BJ (cell line): ENCODE data around the gene CCDC170. TPM values are rescaled to one million over a fixed set of nuclear protein-coding genes. Genes with fewer than 3 reads are reported as not detected.

Source experiments
- CTCF ChIA-PET: fragments of 350-600 bp; formaldehyde crosslinking; extraction: SDS; loops from one replicate; lab custom pipeline; 2021; ENCODE audit warnings: antibody characterized with exemption, inconsistent platforms; lab: Yijun Ruan, JAX
- POLR2A ChIA-PET: fragments of 300-600 bp; sonication (Branson Sonifier 250); formaldehyde crosslinking; extraction: SDS; loops from one replicate; lab custom pipeline; 2021; ENCODE audit warnings: antibody characterized with exemption; lab: Charles Lee
- DNase-seq: peaks from one replicate; pipeline ENCODE4 v3.0.0-alpha.2; 2011; ENCODE audit warnings: low read depth
- H3K27me3 ChIP-seq: 2 replicates; pipeline ENCODE4 v1.6.0; 2011; ENCODE audit warnings: low read length; ENCODE audit not compliant: control insufficient read depth, insufficient read depth
- H3K36me3 ChIP-seq: 2 replicates; pipeline ENCODE4 v1.5.1; 2011; ENCODE audit warnings: low read length; ENCODE audit not compliant: control insufficient read depth, insufficient read depth
- H3K4me3 ChIP-seq: 2 replicates; pipeline ENCODE4 v1.5.1; 2011; ENCODE audit warnings: low read depth, mild to moderate bottlenecking, control low read depth, low read length
- CTCF ChIP-seq: IDR thresholded peaks from 2 replicates; pipeline ENCODE4 v1.5.1; 2011; ENCODE audit warnings: low read depth, mild to moderate bottlenecking, control low read depth, inconsistent platforms, low read length, moderate library complexity; ENCODE audit not compliant: insufficient read depth
- polyA plus RNA-seq: library from polyadenylated mRNA; depleted of rRNA; stranded (reverse); fragments of >200 nt; gene quantifications from 2 replicates; pipeline ENCODE4 v1.2.3, GENCODE V29; 2011

CCDC170 gene
- polyA plus RNA-seq, 1 experiment, result 0.11 TPM

GRCh38 chr6:151629791-151630190 is 136.0 kb downstream of the CCDC170 start:
- TF ChIP-seq CTCF, result no peak
- no peak overlapping the region for H3K4me3 ChIP-seq
- no peak for DNase-seq
- ChIA-PET CTCF (no interaction called here), POLR2A (no interaction called here)
- no peaks in the 10 kb centered on the region for H3K27me3 ChIP-seq
- H3K36me3 ChIP-seq, result no peaks in the 10 kb centered on the region

GRCh38 chr6:151630387-151630786 is 136.6 kb downstream of the CCDC170 start:
- ChIA-PET POLR2A (no interaction called here), CTCF (no interaction called here)
- H3K27me3 ChIP-seq, result no peaks in the 10 kb centered on the region
- no peak for DNase-seq
- TF ChIP-seq CTCF, result no peak
- H3K4me3 ChIP-seq, result no peak overlapping the region
- H3K36me3 ChIP-seq, result no peaks in the 10 kb centered on the region

- DNase-seq, result no peak
- no peaks in the 10 kb centered on the region for H3K36me3 ChIP-seq
- no peak overlapping the region for H3K4me3 ChIP-seq
- no peaks in the 10 kb centered on the region for H3K27me3 ChIP-seq
- ChIA-PET CTCF (no interaction called here), POLR2A (no interaction called here)
- no peak for TF ChIP-seq CTCF
Measured at GRCh38 chr6:151630991-151631655, 137.3 kb downstream of the CCDC170 start.

GRCh38 chr6:151632415-151632987 is 138.7 kb downstream of the CCDC170 start:
- Histone ChIP-seq H3K36me3 (no peaks in the 10 kb centered on the region), H3K27me3 (no peaks in the 10 kb centered on the region), H3K4me3 (no peak overlapping the region)
- CTCF ChIA-PET, result no interaction called here
- POLR2A ChIA-PET, result no interaction called here
- DNase-seq, result no peak
- TF ChIP-seq CTCF, result no peak

- Histone ChIP-seq H3K27me3 (no peaks in the 10 kb centered on the region), H3K36me3 (no peaks in the 10 kb centered on the region), H3K4me3 (no peak overlapping the region)
- no peak for DNase-seq
- CTCF ChIA-PET, result no interaction called here
- no peak for TF ChIP-seq CTCF
- POLR2A ChIA-PET, result no interaction called here
Measured at GRCh38 chr6:151633526-151634335, 139.9 kb downstream of the CCDC170 start.
